HCT116 (cell line): ENCODE data around the gene CSNK2B. TPM values are rescaled to one million over a fixed set of nuclear protein-coding genes. Genes with fewer than 3 reads are reported as not detected.
A peak's percentile ranks its signal among the peaks of the same experiment; 100 is the strongest.

Experiments
- ATAC-seq: fragments of 200-7000 bp; cut with Tn5 transposase; 2 replicates; pipeline ENCODE4 v1.9.1; 2020; ENCODE audit warnings: mild to moderate bottlenecking, moderate library complexity
- BruUV-seq: library from RNA; stranded (reverse); fragments of 400-500 nt; replicated peaks from 2 replicates; lab custom pipeline; 2021; lab: Mats Ljungman, UMichigan
- CTCF ChIA-PET: fragments of 300-600 bp; sonication (Branson Sonifier 250); formaldehyde crosslinking; loops from one replicate; lab custom pipeline; 2021; ENCODE audit warnings: antibody characterized with exemption; lab: Charles Lee
- POLR2A ChIA-PET: fragments of 300-600, 350-600 bp; sonication (Branson Sonifier 250); formaldehyde crosslinking; loops from one replicate; lab custom pipeline; 2021; ENCODE audit warnings: antibody characterized with exemption; lab: Charles Lee
- RAD21 ChIA-PET, 2 experiments: fragments of 300-600 bp; sonication (Branson Sonifier 250); formaldehyde crosslinking; loops; one replicate each; lab custom pipeline; 2023; ENCODE audit warnings: low total read pairs in 2 of 2; ENCODE audit not compliant: uncharacterized antibody in 2 of 2, unreplicated experiment in 2 of 2, low non-redundant PET in 1 of 2; lab: Charles Lee
- DNase-seq: peaks from one replicate; pipeline ENCODE4 v3.0.0-alpha.2; 2010; ENCODE audit warnings: low read depth, low spot score
- H2AFZ ChIP-seq: fragments of 200-600 bp; shearing (Covaris generic), sonication (generic); 2 replicates; pipeline ENCODE4 v1.6.1; 2017; ENCODE audit warnings: low read depth, mixed run types, mixed read lengths, antibody characterized with exemption, low read length; ENCODE audit not compliant: poor library complexity, severe bottlenecking
- H3K27ac ChIP-seq: 2 replicates; pipeline ENCODE4 v1.5.1; 2012; ENCODE audit warnings: low read depth, low read length
- H3K27me3 ChIP-seq: fragments of 200-600 bp; sonication (generic); 2 replicates; pipeline ENCODE4 v1.6.1; 2016; ENCODE audit warnings: mixed run types, low read length, mixed read lengths; ENCODE audit not compliant: insufficient read depth
- H3K36me3 ChIP-seq, 2 experiments: fragments of 200-500 bp in 1 of 2; fragments of 200-600 bp in 1 of 2; sonication (Bioruptor generic) in 1 of 2; sonication (generic) in 1 of 2; 2 replicates each; pipeline versions ENCODE4 v1.5.1 to v1.6.1; 2014 to 2016; ENCODE audit warnings: low read length in 2 of 2, inconsistent platforms in 1 of 2, mixed read lengths in 1 of 2, mixed run types in 1 of 2; ENCODE audit not compliant: insufficient read depth in 2 of 2, control insufficient read depth in 1 of 2
- H3K4me1 ChIP-seq, 2 experiments: fragments of 200-600 bp in 1 of 2; sonication (generic) in 1 of 2; 2 replicates each; pipeline versions ENCODE4 v1.5.1 to v1.6.1; 2012 to 2017; ENCODE audit warnings: low read length in 2 of 2, inconsistent platforms in 1 of 2, mild to moderate bottlenecking in 1 of 2, mixed read lengths in 1 of 2, mixed run types in 1 of 2, moderate library complexity in 1 of 2; ENCODE audit not compliant: insufficient read depth in 2 of 2, control insufficient read depth in 1 of 2
- H3K4me2 ChIP-seq: fragments of 200-600 bp; sonication (generic); 2 replicates; pipeline ENCODE4 v1.6.1; 2017; ENCODE audit warnings: mixed run types, low read length, mixed read lengths
- H3K4me3 ChIP-seq, 2 experiments: fragments of 200-600 bp in 1 of 2; sonication (generic) in 1 of 2; replicated peaks in 1 of 2; 2 replicates each; pipeline ENCODE4 v1.5.1; 2011 to 2016; ENCODE audit warnings: low read length in 2 of 2, control low read depth in 1 of 2, low read depth in 1 of 2, mild to moderate bottlenecking in 1 of 2, mixed read lengths in 1 of 2, mixed run types in 1 of 2
- H3K79me2 ChIP-seq: fragments of 200-600 bp; sonication (generic); 2 replicates; pipeline ENCODE4 v1.6.1; 2017; ENCODE audit warnings: mild to moderate bottlenecking, mixed run types, low read length, moderate library complexity, mixed read lengths; ENCODE audit not compliant: insufficient read depth
- H3K9ac ChIP-seq: fragments of 200-600 bp; sonication (generic); 2 replicates; pipeline ENCODE4 v1.6.1; 2016; ENCODE audit warnings: low read length, mixed read lengths
- H3K9me2 ChIP-seq: fragments of 200-600 bp; sonication (generic), shearing (Covaris generic); 2 replicates; pipeline ENCODE4 v1.6.1; 2017; ENCODE audit warnings: mixed run types, mild to moderate bottlenecking, moderate library complexity; ENCODE audit not compliant: insufficient read depth
- H3K9me3 ChIP-seq, 2 experiments: fragments of 200-500 bp in 1 of 2; fragments of 200-600 bp in 1 of 2; sonication (Bioruptor generic) in 1 of 2; sonication (generic) in 1 of 2; 2 replicates each; pipeline ENCODE4 v1.6.1; 2014 to 2017; ENCODE audit warnings: low read length in 2 of 2, mixed read lengths in 2 of 2, inconsistent platforms in 1 of 2, low read depth in 1 of 2, mild to moderate bottlenecking in 1 of 2, mixed run types in 1 of 2, moderate library complexity in 1 of 2; ENCODE audit not compliant: control insufficient read depth in 1 of 2, insufficient read depth in 1 of 2
- H4K20me1 ChIP-seq: fragments of 200-600 bp; sonication (generic), shearing (Covaris generic); 2 replicates; pipeline ENCODE4 v1.6.1; 2017; ENCODE audit warnings: mixed run types, mild to moderate bottlenecking, moderate library complexity; ENCODE audit not compliant: insufficient read depth
- ELF1 ChIP-seq: IDR thresholded peaks from 2 replicates; pipeline ENCODE4 v1.6.1; 2012; ENCODE audit warnings: low read depth, borderline replicate concordance
- EZH2 ChIP-seq: fragments of 200-600 bp; sonication (generic); IDR thresholded peaks from 2 replicates; pipeline ENCODE4 v1.6.1; 2017; ENCODE audit warnings: antibody characterized with exemption, mixed run types
- EZH2phosphoT487 ChIP-seq: fragments of 200-600 bp; IDR thresholded peaks from 2 replicates; pipeline ENCODE4 v1.6.1; 2018; ENCODE audit warnings: antibody characterized with exemption, borderline replicate concordance
- JUND ChIP-seq: IDR thresholded peaks from 2 replicates; pipeline ENCODE4 v1.6.1; 2012
- POLR2A ChIP-seq: IDR thresholded peaks from 2 replicates; pipeline ENCODE4 v1.7.0; 2011; ENCODE audit warnings: borderline replicate concordance; ENCODE audit not compliant: insufficient read depth, insufficient read length; ENCODE audit errors: extremely low read depth
- RAD21 ChIP-seq: IDR thresholded peaks from 2 replicates; pipeline ENCODE4 v1.6.1; 2012; ENCODE audit warnings: low read depth, mild to moderate bottlenecking
- SIN3A ChIP-seq: IDR thresholded peaks from 2 replicates; pipeline ENCODE4 v1.6.1; 2012; ENCODE audit warnings: low read depth
- ZBTB33 ChIP-seq: IDR thresholded peaks from 2 replicates; pipeline ENCODE4 v1.6.1; 2011; ENCODE audit warnings: mild to moderate bottlenecking, low read length, moderate library complexity; ENCODE audit not compliant: insufficient replicate concordance; ENCODE audit errors: extremely low read depth
- ZFX ChIP-seq: fragments of 450-650 bp; IDR thresholded peaks from 2 replicates; pipeline ENCODE4 v1.6.1; 2017
- intact Hi-C: fragments of 100-400 bp; cut with micrococcal nuclease; formaldehyde crosslinking; loops from 2 replicates; pipeline ENCODE4 v1.10.0; 2022
- total RNA-seq: library from RNA; stranded (reverse); gene quantifications from one replicate; pipeline ENCODE4 v1.2.1, GENCODE V29; 2021; ENCODE audit not compliant: unreplicated experiment
- TF ChIP-seq, protein P1 (sequence below): IDR thresholded peaks from 2 replicates; pipeline ENCODE4 v1.6.1; 2012
- TF ChIP-seq, protein P2 (sequence below): IDR thresholded peaks from 2 replicates; pipeline ENCODE4 v1.6.1; 2012; ENCODE audit warnings: low read depth

Gene CSNK2B
- total RNA-seq, 1 experiment from 2014 or later: 210 TPM

DNA sequence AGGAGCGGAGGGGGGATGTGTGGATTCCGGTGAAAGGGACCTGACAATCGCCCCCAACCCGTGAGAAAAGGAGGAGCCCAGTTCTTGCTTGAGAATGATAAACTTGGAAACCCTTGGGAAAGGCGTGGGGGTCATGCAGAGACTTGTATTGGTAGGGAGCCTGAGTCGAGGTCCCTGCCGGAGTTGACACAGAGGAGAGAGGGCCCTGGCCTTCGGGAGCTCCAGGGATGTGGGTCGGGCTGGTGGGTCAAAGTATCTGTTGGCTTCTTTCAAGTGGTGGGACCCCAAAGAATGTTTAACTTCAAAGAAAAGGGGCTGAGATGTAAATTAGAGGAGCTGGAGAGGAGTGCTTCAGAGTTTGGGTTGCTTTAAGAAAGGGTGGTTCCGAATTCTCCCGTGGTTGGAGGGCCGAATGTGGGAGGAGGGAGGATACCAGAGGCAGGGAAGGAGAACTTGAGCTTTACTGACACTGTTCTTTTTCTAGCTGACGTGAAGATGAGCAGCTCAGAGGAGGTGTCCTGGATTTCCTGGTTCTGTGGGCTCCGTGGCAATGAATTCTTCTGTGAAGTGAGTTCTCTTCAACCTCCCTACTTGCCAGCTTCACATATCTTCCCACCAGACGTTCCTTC, 571 bp downstream of the CSNK2B start:
- Histone ChIP-seq H3K79me2 (peaks cover 58% of the 10 kb centered on the region), H3K9ac (peak overlapping the region; percentile 90), H4K20me1 (no peaks in the 10 kb centered on the region), H3K9me3 (no peaks in the 10 kb centered on the region), H3K4me2 (peak overlapping the region; percentile 83), H3K36me3 (peaks cover 35 to 58% of the 10 kb centered on the region in 2 experiments), H3K27ac (peak overlapping the region; percentile 90), H3K9me2 (no peaks in the 10 kb centered on the region), H3K4me3 (peak overlapping the region; percentile 97 to 99), H3K27me3 (no peaks in the 10 kb centered on the region), H3K4me1 (peaks cover 9 to 26% of the 10 kb centered on the region in 2 experiments; a peak in 3 of 4 replicates), H2AFZ (no peak overlapping the region)
- TF ChIP-seq, protein P1, sequence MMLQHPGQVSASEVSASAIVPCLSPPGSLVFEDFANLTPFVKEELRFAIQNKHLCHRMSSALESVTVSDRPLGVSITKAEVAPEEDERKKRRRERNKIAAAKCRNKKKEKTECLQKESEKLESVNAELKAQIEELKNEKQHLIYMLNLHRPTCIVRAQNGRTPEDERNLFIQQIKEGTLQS: no peak
- no peak for TF ChIP-seq JUND
- TF ChIP-seq ELF1: no peak
- no peak for TF ChIP-seq EZH2
- no peak for TF ChIP-seq POLR2A
- TF ChIP-seq EZH2phosphoT487: no peak
- TF ChIP-seq ZBTB33: no peak
- TF ChIP-seq SIN3A: no peak
- TF ChIP-seq, protein P2, sequence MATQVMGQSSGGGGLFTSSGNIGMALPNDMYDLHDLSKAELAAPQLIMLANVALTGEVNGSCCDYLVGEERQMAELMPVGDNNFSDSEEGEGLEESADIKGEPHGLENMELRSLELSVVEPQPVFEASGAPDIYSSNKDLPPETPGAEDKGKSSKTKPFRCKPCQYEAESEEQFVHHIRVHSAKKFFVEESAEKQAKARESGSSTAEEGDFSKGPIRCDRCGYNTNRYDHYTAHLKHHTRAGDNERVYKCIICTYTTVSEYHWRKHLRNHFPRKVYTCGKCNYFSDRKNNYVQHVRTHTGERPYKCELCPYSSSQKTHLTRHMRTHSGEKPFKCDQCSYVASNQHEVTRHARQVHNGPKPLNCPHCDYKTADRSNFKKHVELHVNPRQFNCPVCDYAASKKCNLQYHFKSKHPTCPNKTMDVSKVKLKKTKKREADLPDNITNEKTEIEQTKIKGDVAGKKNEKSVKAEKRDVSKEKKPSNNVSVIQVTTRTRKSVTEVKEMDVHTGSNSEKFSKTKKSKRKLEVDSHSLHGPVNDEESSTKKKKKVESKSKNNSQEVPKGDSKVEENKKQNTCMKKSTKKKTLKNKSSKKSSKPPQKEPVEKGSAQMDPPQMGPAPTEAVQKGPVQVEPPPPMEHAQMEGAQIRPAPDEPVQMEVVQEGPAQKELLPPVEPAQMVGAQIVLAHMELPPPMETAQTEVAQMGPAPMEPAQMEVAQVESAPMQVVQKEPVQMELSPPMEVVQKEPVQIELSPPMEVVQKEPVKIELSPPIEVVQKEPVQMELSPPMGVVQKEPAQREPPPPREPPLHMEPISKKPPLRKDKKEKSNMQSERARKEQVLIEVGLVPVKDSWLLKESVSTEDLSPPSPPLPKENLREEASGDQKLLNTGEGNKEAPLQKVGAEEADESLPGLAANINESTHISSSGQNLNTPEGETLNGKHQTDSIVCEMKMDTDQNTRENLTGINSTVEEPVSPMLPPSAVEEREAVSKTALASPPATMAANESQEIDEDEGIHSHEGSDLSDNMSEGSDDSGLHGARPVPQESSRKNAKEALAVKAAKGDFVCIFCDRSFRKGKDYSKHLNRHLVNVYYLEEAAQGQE: no peak
- no peak for TF ChIP-seq RAD21
- no peak for TF ChIP-seq ZFX
- CTCF ChIA-PET: no interaction called here
- BruUV-seq: TSS peak; percentile 42
- ATAC-seq: no peak
- RAD21 ChIA-PET: no interaction called here
- intact Hi-C loops: loop anchor here (5.0 kb wide), 2 partner anchors 71 to 231 kb away; partner anchors contain the start of genes CLIC1 and EHMT2
- POLR2A ChIA-PET: no interaction called here
- no peak for DNase-seq
